Neutrophil (primary cell): ENCODE data around the gene PROS1.
"Not testable (repeated sequence)": the region's sequence is repeated elsewhere in the genome, so short reads cannot be mapped to it uniquely, and the experiment has no call there.

Source experiments
- H3K27ac ChIP-seq: fragments of 200-600 bp; sonication (generic); 2 replicates; pipeline ENCODE4 v1.5.1; 2016; ENCODE audit warnings: mild to moderate bottlenecking, moderate library complexity
- H3K27me3 ChIP-seq: fragments of 200-600 bp; sonication (generic); 2 replicates; pipeline ENCODE4 v1.6.0; 2016; ENCODE audit warnings: mild to moderate bottlenecking
- H3K36me3 ChIP-seq: fragments of 200-600 bp; sonication (generic); 2 replicates; pipeline ENCODE4 v1.5.1; 2017
- H3K4me1 ChIP-seq, 2 experiments: fragments of 200-600 bp in 1 of 2; sonication (generic) in 1 of 2; 1 replicate in 1 of 2; 2 replicates in 1 of 2; pipeline versions ENCODE4 v1.5.1 to v1.6.1; 2013 to 2016; ENCODE audit warnings: low read depth in 1 of 2, low read length in 1 of 2, mild to moderate bottlenecking in 1 of 2, moderate library complexity in 1 of 2; ENCODE audit not compliant: control insufficient read depth in 1 of 2, insufficient read depth in 1 of 2
- H3K4me3 ChIP-seq, 2 experiments: fragments of 200-600 bp in 1 of 2; sonication (generic) in 1 of 2; 1 replicate in 1 of 2; 2 replicates in 1 of 2; pipeline ENCODE4 v1.5.1; 2013 to 2016; ENCODE audit warnings: low read depth in 1 of 2, low read length in 1 of 2, mild to moderate bottlenecking in 1 of 2, moderate library complexity in 1 of 2
- H3K9me3 ChIP-seq: fragments of 200-600 bp; sonication (generic); 2 replicates; pipeline ENCODE4 v1.5.1; 2016
- TF ChIP-seq, protein P1 (sequence below): fragments of 200-600 bp; sonication (generic); IDR thresholded peaks from 2 replicates; pipeline ENCODE4 v1.5.1; 2016; ENCODE audit warnings: antibody characterized with exemption

The PROS1 gene

DNA sequence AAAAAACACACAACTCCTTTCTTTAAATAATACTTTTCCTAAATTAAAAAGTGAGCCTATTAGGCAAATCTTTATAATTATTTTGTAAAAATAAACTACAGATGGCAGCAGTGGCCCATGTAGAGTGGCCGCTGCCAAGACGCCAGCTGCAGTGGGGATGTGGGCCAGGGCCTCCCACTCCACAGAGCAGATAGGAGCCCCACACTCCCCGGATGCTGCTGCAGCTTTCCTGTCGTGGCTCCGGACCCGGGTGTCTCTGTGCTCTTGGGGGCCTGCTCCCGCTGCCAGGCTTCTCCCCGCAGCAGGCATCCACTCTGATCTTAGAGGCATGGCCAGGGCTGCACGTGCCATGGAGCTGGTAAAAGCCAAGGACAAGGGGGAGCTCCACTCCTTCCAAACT, 67.5 kb downstream of the PROS1 start:
- TF ChIP-seq, protein P1, sequence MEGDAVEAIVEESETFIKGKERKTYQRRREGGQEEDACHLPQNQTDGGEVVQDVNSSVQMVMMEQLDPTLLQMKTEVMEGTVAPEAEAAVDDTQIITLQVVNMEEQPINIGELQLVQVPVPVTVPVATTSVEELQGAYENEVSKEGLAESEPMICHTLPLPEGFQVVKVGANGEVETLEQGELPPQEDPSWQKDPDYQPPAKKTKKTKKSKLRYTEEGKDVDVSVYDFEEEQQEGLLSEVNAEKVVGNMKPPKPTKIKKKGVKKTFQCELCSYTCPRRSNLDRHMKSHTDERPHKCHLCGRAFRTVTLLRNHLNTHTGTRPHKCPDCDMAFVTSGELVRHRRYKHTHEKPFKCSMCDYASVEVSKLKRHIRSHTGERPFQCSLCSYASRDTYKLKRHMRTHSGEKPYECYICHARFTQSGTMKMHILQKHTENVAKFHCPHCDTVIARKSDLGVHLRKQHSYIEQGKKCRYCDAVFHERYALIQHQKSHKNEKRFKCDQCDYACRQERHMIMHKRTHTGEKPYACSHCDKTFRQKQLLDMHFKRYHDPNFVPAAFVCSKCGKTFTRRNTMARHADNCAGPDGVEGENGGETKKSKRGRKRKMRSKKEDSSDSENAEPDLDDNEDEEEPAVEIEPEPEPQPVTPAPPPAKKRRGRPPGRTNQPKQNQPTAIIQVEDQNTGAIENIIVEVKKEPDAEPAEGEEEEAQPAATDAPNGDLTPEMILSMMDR, result no peak
- Histone ChIP-seq H3K4me3 (no peak overlapping the region), H3K27me3 (no peaks in the 10 kb centered on the region), H3K9me3 (no peaks in the 10 kb centered on the region), H3K4me1 (no peaks in the 10 kb centered on the region), H3K36me3 (no peaks in the 10 kb centered on the region), H3K27ac (no peak overlapping the region)

DNA sequence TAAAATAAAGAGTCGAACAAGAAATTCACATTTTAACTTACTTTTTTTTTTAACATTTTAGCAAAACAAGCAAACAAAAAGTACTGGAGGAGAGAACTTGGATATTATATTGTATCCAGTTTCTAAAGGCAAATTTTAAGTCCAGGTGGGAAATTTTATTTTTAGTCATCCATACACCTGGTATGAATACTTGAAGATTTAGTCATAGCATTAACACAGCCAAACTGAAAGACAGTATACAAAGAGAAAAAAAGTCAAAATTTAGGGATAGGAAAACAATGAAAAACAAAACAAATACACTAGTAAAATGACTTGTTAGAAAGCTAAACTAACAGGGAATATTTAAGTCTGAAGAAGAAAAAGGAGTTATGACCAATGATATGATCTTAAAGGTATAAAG, 69.1 kb downstream of the PROS1 start:
- TF ChIP-seq, protein P1, result no peak
- H3K4me1 ChIP-seq, result no peaks in the 10 kb centered on the region
- H3K4me3 ChIP-seq, result no peak overlapping the region
- H3K27me3 ChIP-seq, result no peaks in the 10 kb centered on the region
- no peaks in the 10 kb centered on the region for H3K36me3 ChIP-seq
- no peak overlapping the region for H3K27ac ChIP-seq
- H3K9me3 ChIP-seq, result no peaks in the 10 kb centered on the region

DNA sequence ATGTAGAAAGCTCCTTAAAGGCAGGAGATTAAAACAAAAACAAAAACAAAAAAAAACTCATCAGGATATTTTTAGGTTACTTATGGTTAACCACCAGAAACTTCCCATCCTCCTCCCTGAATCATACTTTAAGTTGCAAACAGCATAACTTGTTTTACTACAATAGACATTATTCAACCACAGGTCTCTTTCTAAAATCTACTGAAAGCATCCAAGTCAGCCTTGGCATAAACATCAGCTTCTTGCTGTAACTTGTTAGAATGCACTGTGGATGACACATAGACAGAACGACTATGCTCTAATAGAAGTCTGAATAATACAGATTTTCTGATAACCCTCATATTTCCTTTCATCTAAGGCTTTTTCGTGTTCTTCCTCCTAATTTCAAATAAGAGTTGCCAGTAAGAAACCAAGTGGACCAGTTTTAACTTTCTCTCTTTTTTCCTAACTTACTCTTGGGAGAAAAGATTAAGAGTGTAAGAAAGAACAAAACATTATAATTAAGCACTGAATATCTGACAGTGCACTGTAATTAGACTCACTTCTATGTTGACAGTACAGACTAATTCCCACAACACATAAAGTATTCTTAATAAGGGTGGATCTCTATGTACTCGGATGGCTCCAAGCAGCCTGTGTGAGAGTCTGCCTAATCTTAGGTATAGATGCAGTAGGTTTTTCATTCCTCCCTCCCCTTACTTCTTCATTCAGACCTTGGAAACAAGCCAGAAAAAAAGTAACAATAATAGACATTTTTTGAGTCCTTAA, 95.3 kb downstream of the PROS1 start:
- not testable (repeated sequence) for H3K4me1 ChIP-seq, H3K27me3 ChIP-seq, H3K36me3 ChIP-seq, H3K27ac ChIP-seq, H3K4me3 ChIP-seq, H3K9me3 ChIP-seq

DNA sequence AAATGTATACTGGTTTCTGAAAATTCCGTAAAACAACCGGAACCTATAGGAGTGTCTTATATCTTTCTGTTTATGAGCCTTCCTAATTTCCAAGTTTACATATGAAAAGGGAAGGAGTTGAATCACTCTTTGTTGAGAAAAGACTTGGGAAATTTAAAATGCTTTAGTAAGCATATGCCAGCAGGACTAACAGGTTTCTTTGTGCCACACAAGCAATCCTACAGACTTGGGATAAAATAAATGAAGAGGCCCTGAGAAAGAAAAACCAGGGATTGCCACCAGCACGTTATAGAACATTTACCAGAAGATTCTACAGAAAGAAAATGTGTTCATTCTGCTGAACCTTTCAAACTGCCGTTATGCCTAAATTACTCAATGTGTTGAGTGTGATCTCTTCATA, 96.3 kb downstream of the PROS1 start:
- H3K27me3 ChIP-seq, H3K4me3 ChIP-seq, H3K27ac ChIP-seq, H3K4me1 ChIP-seq, H3K9me3 ChIP-seq, H3K36me3 ChIP-seq: not testable (repeated sequence)

DNA sequence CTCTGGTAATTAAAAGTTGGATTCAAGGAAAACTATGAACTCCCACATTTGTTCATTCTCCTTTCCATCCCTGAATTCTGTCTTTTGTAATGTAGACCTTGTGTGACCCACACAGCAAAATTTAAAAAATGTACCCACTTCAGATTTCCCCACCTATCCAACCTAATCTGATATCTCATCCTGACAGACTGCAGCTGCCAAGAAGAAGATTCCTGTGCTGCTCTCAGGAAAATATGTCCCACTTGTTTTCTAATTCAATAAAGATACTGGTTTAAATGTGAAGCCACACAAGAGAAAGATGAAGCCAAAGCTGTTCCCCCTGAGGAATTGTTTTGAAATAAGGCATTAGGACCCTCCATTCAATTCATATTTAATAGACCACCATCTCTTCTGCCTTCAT, 100.3 kb downstream of the PROS1 start:
- not testable (repeated sequence) for H3K27me3 ChIP-seq, H3K36me3 ChIP-seq, H3K4me1 ChIP-seq, H3K4me3 ChIP-seq, H3K9me3 ChIP-seq, H3K27ac ChIP-seq

DNA sequence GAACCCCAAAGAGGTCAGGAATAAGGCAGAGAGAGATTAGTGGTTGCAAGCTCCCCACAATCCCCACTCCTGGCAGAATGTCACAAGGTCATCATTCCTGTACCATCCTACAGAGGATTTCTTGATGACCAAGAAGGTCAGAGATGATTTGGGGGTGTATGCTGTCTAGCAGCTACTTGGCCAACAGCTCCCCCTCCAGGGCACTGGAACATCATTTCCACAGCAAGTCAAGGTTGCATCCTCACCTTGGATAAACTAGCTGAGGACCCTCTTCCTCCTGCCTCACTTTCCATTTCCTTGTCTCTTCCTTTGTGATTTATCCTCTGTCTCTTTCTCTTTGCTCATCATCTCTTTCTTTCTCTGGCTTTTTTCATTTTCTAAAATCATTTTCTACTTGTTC, 106.3 kb downstream of the PROS1 start:
- Histone ChIP-seq H3K36me3 (no peaks in the 10 kb centered on the region), H3K4me1 (no peaks in the 10 kb centered on the region), H3K9me3 (no peaks in the 10 kb centered on the region), H3K4me3 (no peak overlapping the region), H3K27me3 (no peaks in the 10 kb centered on the region), H3K27ac (no peak overlapping the region)
- TF ChIP-seq, protein P1, result no peak

DNA sequence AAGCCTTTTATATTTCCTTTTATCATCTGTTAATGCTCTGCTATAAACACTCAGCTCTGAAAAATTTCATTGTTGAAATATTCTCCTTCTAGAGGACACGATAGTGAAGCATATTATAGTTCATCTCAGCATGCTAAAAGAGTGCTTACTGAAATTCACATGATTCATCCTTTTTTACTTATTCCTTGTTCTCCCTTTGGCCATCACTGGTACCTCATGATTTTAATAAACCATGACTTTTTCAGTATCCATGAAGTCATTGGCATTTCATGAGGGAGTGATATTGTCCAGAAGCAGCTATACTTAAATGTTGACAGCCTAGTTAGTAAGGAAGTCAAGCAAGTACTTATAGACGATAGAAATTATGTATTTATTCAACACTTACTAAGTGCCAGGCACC, 112.7 kb downstream of the PROS1 start:
- TF ChIP-seq, protein P1, result no peak
- Histone ChIP-seq H3K4me3 (no peak overlapping the region), H3K36me3 (no peaks in the 10 kb centered on the region), H3K27ac (no peak overlapping the region), H3K4me1 (no peaks in the 10 kb centered on the region), H3K27me3 (no peaks in the 10 kb centered on the region), H3K9me3 (no peaks in the 10 kb centered on the region)
